K562 (cell line): Measurements from ENCODE around the gene CDK9. TPM values are rescaled to one million over a fixed set of nuclear protein-coding genes. Genes with fewer than 3 reads are reported as not detected.

Experiments used
- ATAC-seq: fragments of 200-7000 bp; cut with Tn5 transposase; 3 replicates; pipeline ENCODE4 v1.9.1; 2020; ENCODE audit warnings: moderate library complexity
- BruUV-seq: library from RNA; stranded (reverse); fragments of 400-500 nt; replicated peaks from 2 replicates; lab custom pipeline; 2021; lab: Mats Ljungman, UMichigan
- CTCF ChIA-PET: fragments of 300-600 bp; formaldehyde crosslinking; extraction: SDS; loops from one replicate; lab custom pipeline; 2021; ENCODE audit warnings: low intra/inter-chr PET ratio; lab: Yijun Ruan, JAX
- POLR2A ChIA-PET: fragments of 300-600, 350-650 bp; sonication (Branson Sonifier 250); formaldehyde crosslinking; extraction: SDS; loops from one replicate; lab custom pipeline; 2021; ENCODE audit warnings: antibody characterized with exemption, inconsistent platforms; lab: Yijun Ruan, JAX
- DNase-seq, 4 experiments: peaks; one replicate each; pipeline versions ENCODE4 v3.0.0 to v3.0.0-alpha.2; 2011 to 2018; ENCODE audit warnings: low spot score in 3 of 4, mixed read lengths in 3 of 4; ENCODE audit errors: extremely low read depth in 1 of 4
- FAIRE-seq: peaks from 2 replicates; lab custom pipeline; 2011; peaks lifted over from hg19 to GRCh38; lab: Jason Lieb, UNC
- H2AFZ ChIP-seq: 2 replicates; pipeline ENCODE4 v1.6.0; 2011; ENCODE audit warnings: low read depth, low read length, control low read depth, inconsistent platforms
- H3K27ac ChIP-seq: fragments of 200-600 bp; 3 replicates; pipeline ENCODE4 v1.8.0; 2011; ENCODE audit warnings: low read depth, mild to moderate bottlenecking, control low read depth, inconsistent platforms, low read length, moderate library complexity, mixed read lengths; ENCODE audit errors: extremely low read depth
- H3K27me3 ChIP-seq, 2 experiments: fragments of 300-600 bp in 1 of 2; 2 replicates in 1 of 2; 3 replicates in 1 of 2; pipeline versions ENCODE4 v1.6.0 to v1.8.0; 2011; ENCODE audit warnings: inconsistent platforms in 2 of 2, low read length in 2 of 2, mild to moderate bottlenecking in 1 of 2, mixed read lengths in 1 of 2, moderate library complexity in 1 of 2; ENCODE audit not compliant: control insufficient read depth in 2 of 2, insufficient read depth in 2 of 2
- H3K36me3 ChIP-seq: fragments of 300-600 bp; 3 replicates; pipeline ENCODE4 v1.8.0; 2011; ENCODE audit warnings: mild to moderate bottlenecking, low read length, inconsistent platforms; ENCODE audit not compliant: control insufficient read depth, insufficient read depth
- H3K4me1 ChIP-seq, 2 experiments: fragments of 200-600 bp in 1 of 2; replicated peaks in 1 of 2; 2 replicates in 1 of 2; 3 replicates in 1 of 2; pipeline versions ENCODE4 v1.5.1 to v1.8.0; 2011; ENCODE audit warnings: inconsistent platforms in 2 of 2, low read length in 2 of 2, mild to moderate bottlenecking in 1 of 2, mixed read lengths in 1 of 2, moderate library complexity in 1 of 2; ENCODE audit not compliant: control insufficient read depth in 2 of 2, insufficient read depth in 2 of 2
- H3K4me2 ChIP-seq: 2 replicates; pipeline ENCODE4 v1.6.1; 2011; ENCODE audit warnings: low read length, control low read depth, inconsistent platforms, mixed read lengths; ENCODE audit not compliant: insufficient read depth
- H3K4me3 ChIP-seq: fragments of 200-600 bp; sonication (generic), shearing (Covaris generic); 2 replicates; pipeline ENCODE4 v1.5.1; 2016; ENCODE audit warnings: control low read depth, inconsistent platforms
- H3K79me2 ChIP-seq: fragments of 200-600 bp; 3 replicates; pipeline ENCODE4 v1.8.0; 2011; ENCODE audit warnings: low read length, inconsistent platforms; ENCODE audit not compliant: control insufficient read depth, insufficient read depth
- H3K9ac ChIP-seq, 2 experiments: 2 replicates each; pipeline versions ENCODE4 v1.6.0 to v1.6.1; 2011; ENCODE audit warnings: low read depth in 2 of 2, low read length in 2 of 2, control low read depth in 1 of 2, inconsistent platforms in 1 of 2, mild to moderate bottlenecking in 1 of 2, mixed read lengths in 1 of 2; ENCODE audit not compliant: insufficient read depth in 1 of 2
- H3K9me1 ChIP-seq: one replicate; pipeline ENCODE4 v1.6.0; 2011; ENCODE audit warnings: inconsistent platforms, mild to moderate bottlenecking, low read length, moderate library complexity; ENCODE audit not compliant: control insufficient read depth, insufficient read depth
- H3K9me3 ChIP-seq: replicated peaks from 2 replicates; pipeline ENCODE4 v1.5.1; 2011; ENCODE audit warnings: low read depth, low read length, inconsistent platforms; ENCODE audit not compliant: control insufficient read depth, insufficient read depth
- H4K20me1 ChIP-seq: replicated peaks from 2 replicates; pipeline ENCODE4 v1.6.1; 2011; ENCODE audit warnings: low read length, inconsistent platforms, mixed read lengths; ENCODE audit not compliant: control insufficient read depth, insufficient read depth
- BACH1 ChIP-seq: fragments of 200-800 bp; sonication (Bioruptor generic); IDR thresholded peaks from 2 replicates; pipeline ENCODE4 v1.6.1; 2016; ENCODE audit warnings: missing genetic modification characterization, missing compliant biosample characterization
- CHD2 ChIP-seq: IDR thresholded peaks from 2 replicates; pipeline ENCODE4 v1.6.1; 2011; ENCODE audit warnings: low read depth, low read length
- E2F1 ChIP-seq: sonication (generic); formaldehyde crosslinking; IDR thresholded peaks from 2 replicates; pipeline ENCODE4 v1.8.1; 2023; ENCODE audit warnings: mild to moderate bottlenecking, missing genetic modification reagents, moderate library complexity
- ELF1 ChIP-seq: fragments of 200-800 bp; sonication (Bioruptor generic); IDR thresholded peaks from 2 replicates; pipeline ENCODE4 v1.6.1; 2016; ENCODE audit warnings: missing genetic modification characterization, missing compliant biosample characterization
- HIVEP1 ChIP-seq: fragments of 250-450 bp; sonication (Bioruptor Pico); IDR thresholded peaks from 2 replicates; pipeline ENCODE4 v1.4.0; 2020; ENCODE audit warnings: mild to moderate bottlenecking
- MCM3 ChIP-seq: fragments of 450-650 bp; IDR thresholded peaks from 2 replicates; pipeline ENCODE4 v1.6.1; 2016
- NCOA1 ChIP-seq: fragments of 450-650 bp; IDR thresholded peaks from 2 replicates; pipeline ENCODE4 v1.6.1; 2016; ENCODE audit warnings: low read depth
- PATZ1 ChIP-seq: fragments of 250-450 bp; sonication (Bioruptor Pico); IDR thresholded peaks from 2 replicates; pipeline ENCODE4 v1.5.0; 2020; ENCODE audit warnings: mild to moderate bottlenecking, borderline replicate concordance
- PREB ChIP-seq: sonication (generic); formaldehyde crosslinking; IDR thresholded peaks from 2 replicates; pipeline ENCODE4 v1.8.1; 2023; ENCODE audit warnings: mild to moderate bottlenecking, missing genetic modification reagents
- RNF219 ChIP-seq: fragments of 250-450 bp; sonication (Bioruptor Pico); IDR thresholded peaks from 2 replicates; pipeline ENCODE4 v1.5.0; 2022; ENCODE audit warnings: mild to moderate bottlenecking
- THRAP3 ChIP-seq: fragments of 450-650 bp; IDR thresholded peaks from 2 replicates; pipeline ENCODE4 v1.6.1; 2016; ENCODE audit warnings: mild to moderate bottlenecking, inconsistent platforms, borderline replicate concordance
- VEZF1 ChIP-seq: fragments of 200-800 bp; sonication (Bioruptor generic); IDR thresholded peaks from 2 replicates; pipeline ENCODE4 v1.6.1; 2017; ENCODE audit warnings: missing genetic modification characterization, missing compliant biosample characterization
- ZNF384 ChIP-seq: IDR thresholded peaks from 2 replicates; pipeline ENCODE4 v1.6.1; 2012; ENCODE audit warnings: low read depth, low read length, improper control_type of control experiment
- ZNF584 ChIP-seq: fragments of 200-800 bp; sonication (Bioruptor generic); IDR thresholded peaks from 2 replicates; pipeline ENCODE4 v1.6.1; 2016; ENCODE audit warnings: low read depth, mild to moderate bottlenecking, missing genetic modification characterization, missing compliant biosample characterization
- ZNF780A ChIP-seq: fragments of 250-450 bp; sonication (Bioruptor Pico); IDR thresholded peaks from 2 replicates; pipeline ENCODE4 v1.5.0; 2021; ENCODE audit warnings: mild to moderate bottlenecking
- WGBS: fragments of 100-300 bp; shearing (Covaris generic); methylation state at CpG from one replicate; pipeline ENCODE4 v1.1.6; 2016; ENCODE audit warnings: low coverage, mixed read lengths; ENCODE audit not compliant: insufficient coverage; ENCODE audit errors: missing lambda C conversion rate; 5-methylcytosine and 5-hydroxymethylcytosine counted together
- in situ Hi-C: fragments of 300-500 bp; cut with MboI; formaldehyde crosslinking; loops from 4 replicates; pipeline ENCODE4 v1.15.0; 2018; ENCODE audit warnings: inconsistent platforms, mixed read lengths
- intact Hi-C: fragments of 100-400 bp; cut with micrococcal nuclease; formaldehyde crosslinking; loops from 2 replicates; pipeline ENCODE4 v1.14.2; 2022
- polyA plus RNA-seq, 8 experiments: library from polyadenylated mRNA; depleted of rRNA in 4 of 8; stranded (reverse) in 5 of 8; unstranded in 3 of 8; fragments of >200 nt; fragmentation: Nextera tagmentation in 2 of 8; fragmentation: Illumina TruSeq in 1 of 8; extraction: Ambion mirVana in 2 of 8; extraction: Trizol in 1 of 8; gene quantifications; 2 replicates each; pipeline versions ENCODE4 v1.2.1 to v1.2.3, GENCODE V29; 2011 to 2014; ENCODE audit warnings: inconsistent platforms in 1 of 8, missing spikeins in 1 of 8
- total RNA-seq, 7 experiments: library from RNA; depleted of rRNA in 6 of 7; stranded (reverse); fragments of >200 nt in 6 of 7; fragmentation: Illumina TruSeq in 2 of 7; extraction: Trizol in 2 of 7; gene quantifications; 2 replicates each; pipeline versions ENCODE4 v1.2.1 to v1.2.3, GENCODE V29; 2011 to 2021; ENCODE audit warnings: low replicate concordance in 1 of 7

CDK9 gene
- total and polyA plus RNA-seq, 9 of the 15 experiments (the other 6 are each of a cell fraction or from before 2014, with no cell fraction given): 4.2 to 78.6 (median 33.0) TPM

- no peak overlapping the region for H3K4me3 ChIP-seq
- H3K4me2 ChIP-seq: peak overlapping the region; percentile 54
- no peaks in the 10 kb centered on the region for H3K36me3 ChIP-seq
- no peaks in the 10 kb centered on the region for H3K9me1 ChIP-seq
- FAIRE-seq (no peak), ATAC-seq (no peak), DNase-seq (no peak)
- no peaks in the 10 kb centered on the region for H3K27me3 ChIP-seq
- 0 out of 3 replicates have a peak overlapping the region, but pooled peaks have one; percentile 4 for H3K27ac ChIP-seq
- BruUV-seq: TSS peak; percentile 70
- in situ Hi-C loops: no loop called here
- H3K9me3 ChIP-seq: no peaks in the 10 kb centered on the region
- CTCF ChIA-PET: no interaction called here
- H2AFZ ChIP-seq: peak overlapping the region; percentile 93; the same call in 1 of the 2 replicates
- intact Hi-C loops: no loop called here
- no peaks in the 10 kb centered on the region for H3K79me2 ChIP-seq
- H3K9ac ChIP-seq: peak overlapping the region in 1 of 2 experiments; percentile 86; a peak in 2 of 4 replicates
- peaks cover 25 to 41% of the 10 kb centered on the region in 2 experiments for H3K4me1 ChIP-seq
- WGBS: 53% methylated on average over 5 of the region's 5 CpGs
- POLR2A ChIA-PET: interaction anchor here (0.6 to 1.0 kb wide), 2 partner anchors 36 to 146 kb away, joined by 3 read pairs; no protein-coding TSS in a partner anchor
- no peaks in the 10 kb centered on the region for H4K20me1 ChIP-seq
- no peak for TF ChIP-seq CHD2
- TF ChIP-seq THRAP3: no peak
- TF ChIP-seq RNF219 (CRISPR knock-in tag): no peak
- TF ChIP-seq PATZ1 (CRISPR knock-in tag): no peak
- TF ChIP-seq ZNF584: no peak
- no peak for TF ChIP-seq VEZF1 (CRISPR knock-in tag)
- no peak for TF ChIP-seq NCOA1
- TF ChIP-seq ZNF384: no peak
- TF ChIP-seq PREB: no peak
- no peak for TF ChIP-seq ELF1 (tag)
- TF ChIP-seq HIVEP1 (CRISPR knock-in tag): no peak
- TF ChIP-seq ZNF780A (CRISPR knock-in tag): no peak
- no peak for TF ChIP-seq E2F1 (CRISPR knock-in tag)
- no peak for TF ChIP-seq MCM3
- TF ChIP-seq BACH1: no peak
These were observed 8.9 kb upstream of the CDK9 start for GRCh38 chr9:127776924-127777289.
